ENCODE measurements around the gene MAPK14.

MAPK14 gene

GRCh38 chr6:36038120-36038876 lies 10.7 kb downstream of the MAPK14 start:
- DNase-seq = no peak

GRCh38 chr6:36039112-36039511 lies 11.5 kb downstream of the MAPK14 start:
- DNase-seq = no peak

- no peak for DNase-seq
These were observed 13.3 kb downstream of the MAPK14 start for GRCh38 chr6:36040958-36041357.

GRCh38 chr6:36042618-36043260 lies 15.1 kb downstream of the MAPK14 start:
- DNase-seq = no peak

- no peak for DNase-seq
These were observed 22.0 kb downstream of the MAPK14 start for GRCh38 chr6:36049582-36049981.

- DNase-seq = no peak
These were observed 22.7 kb downstream of the MAPK14 start for GRCh38 chr6:36050305-36050704.

- no peak for DNase-seq
These were observed 23.5 kb downstream of the MAPK14 start for GRCh38 chr6:36050947-36051710.

GRCh38 chr6:36052097-36052496 lies 24.5 kb downstream of the MAPK14 start:
- DNase-seq = no peak

GRCh38 chr6:36053878-36054277 lies 26.3 kb downstream of the MAPK14 start:
- DNase-seq = no peak

- no peak for DNase-seq
These were observed 26.8 kb downstream of the MAPK14 start for GRCh38 chr6:36054415-36054814.

- no peak for DNase-seq
These were observed 27.3 kb downstream of the MAPK14 start for GRCh38 chr6:36054956-36055355.

- DNase-seq = no peak
These were observed 28.6 kb downstream of the MAPK14 start for GRCh38 chr6:36056178-36056577.

GRCh38 chr6:36061236-36061635 lies 33.6 kb downstream of the MAPK14 start:
- DNase-seq = no peak

- no peak for DNase-seq
These were observed 34.6 kb downstream of the MAPK14 start for GRCh38 chr6:36062247-36062646.

- no peak for DNase-seq
These were observed 35.9 kb downstream of the MAPK14 start for GRCh38 chr6:36063318-36064060.

- DNase-seq = no peak
These were observed 37.3 kb downstream of the MAPK14 start for GRCh38 chr6:36064770-36065396.

GRCh38 chr6:36065916-36066315 lies 38.3 kb downstream of the MAPK14 start:
- DNase-seq = no peak

GRCh38 chr6:36066817-36067216 lies 39.2 kb downstream of the MAPK14 start:
- no peak for DNase-seq

- no peak for DNase-seq
These were observed 39.9 kb downstream of the MAPK14 start for GRCh38 chr6:36067374-36068011.

GRCh38 chr6:36068012-36068392 lies 40.4 kb downstream of the MAPK14 start:
- no peak for DNase-seq

GRCh38 chr6:36068586-36068985 lies 41.0 kb downstream of the MAPK14 start:
- no peak for DNase-seq

GRCh38 chr6:36069573-36069972 lies 42.0 kb downstream of the MAPK14 start:
- DNase-seq = no peak

Data from activated CD4-positive, alpha-beta T cell treated with anti-CD3 and anti-CD28 coated beads for 1 hour (primary cell).